ENCODE measurements around the gene C2CD4D.

C2CD4D gene

DNA sequence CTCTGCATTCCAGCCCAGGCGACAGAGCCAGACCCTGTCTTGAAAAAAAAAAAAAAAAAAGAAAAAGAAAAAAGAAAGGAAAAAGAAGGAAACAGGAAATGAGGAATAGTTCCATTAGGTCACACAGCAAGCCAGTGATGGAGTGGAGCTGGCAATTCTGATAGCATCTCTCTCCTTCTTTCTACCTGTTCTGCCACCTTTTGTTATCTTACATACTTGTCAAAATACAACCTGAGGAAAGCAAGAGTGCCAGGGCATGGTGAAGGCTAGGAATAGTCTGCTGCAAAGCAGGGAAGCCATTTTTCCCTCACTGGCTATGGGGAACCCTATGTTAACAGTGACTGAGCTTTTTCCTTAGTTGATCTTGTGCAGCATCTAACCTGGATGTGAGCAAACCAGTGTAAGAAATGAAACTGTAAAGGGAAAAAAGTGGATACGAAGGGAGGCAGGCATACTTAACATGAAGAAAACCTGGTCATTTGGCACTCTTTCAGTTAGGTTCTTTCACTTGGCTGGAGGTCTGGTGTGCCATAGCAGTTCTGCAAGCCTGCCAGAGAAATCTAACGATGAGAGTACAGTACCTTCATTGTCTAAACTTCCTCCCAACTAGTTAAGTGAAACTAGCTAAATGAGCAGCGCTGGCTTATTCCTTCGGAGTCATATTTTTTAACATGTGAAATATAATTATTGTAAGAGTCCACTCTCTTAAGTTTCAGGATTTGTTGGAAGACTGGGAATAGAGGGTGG lies 31.8 kb upstream of the C2CD4D start:
- no peaks in the 10 kb centered on the region for H3K79me2 ChIP-seq (ENCODE audit: insufficient read depth, low read depth)
- no peaks in the 10 kb centered on the region for H3K36me3 ChIP-seq (ENCODE audit: insufficient read depth)
- H3K4me2 ChIP-seq = no peak overlapping the region
- no peaks in the 10 kb centered on the region for H3K27me3 ChIP-seq (ENCODE audit: insufficient read depth, low read depth)
- H3K4me3 ChIP-seq (IDR thresholded peaks at IDR 0.05; ENCODE audit: insufficient read depth, low read depth, low read length) = no peak overlapping the region
- TF ChIP-seq, protein P1, sequence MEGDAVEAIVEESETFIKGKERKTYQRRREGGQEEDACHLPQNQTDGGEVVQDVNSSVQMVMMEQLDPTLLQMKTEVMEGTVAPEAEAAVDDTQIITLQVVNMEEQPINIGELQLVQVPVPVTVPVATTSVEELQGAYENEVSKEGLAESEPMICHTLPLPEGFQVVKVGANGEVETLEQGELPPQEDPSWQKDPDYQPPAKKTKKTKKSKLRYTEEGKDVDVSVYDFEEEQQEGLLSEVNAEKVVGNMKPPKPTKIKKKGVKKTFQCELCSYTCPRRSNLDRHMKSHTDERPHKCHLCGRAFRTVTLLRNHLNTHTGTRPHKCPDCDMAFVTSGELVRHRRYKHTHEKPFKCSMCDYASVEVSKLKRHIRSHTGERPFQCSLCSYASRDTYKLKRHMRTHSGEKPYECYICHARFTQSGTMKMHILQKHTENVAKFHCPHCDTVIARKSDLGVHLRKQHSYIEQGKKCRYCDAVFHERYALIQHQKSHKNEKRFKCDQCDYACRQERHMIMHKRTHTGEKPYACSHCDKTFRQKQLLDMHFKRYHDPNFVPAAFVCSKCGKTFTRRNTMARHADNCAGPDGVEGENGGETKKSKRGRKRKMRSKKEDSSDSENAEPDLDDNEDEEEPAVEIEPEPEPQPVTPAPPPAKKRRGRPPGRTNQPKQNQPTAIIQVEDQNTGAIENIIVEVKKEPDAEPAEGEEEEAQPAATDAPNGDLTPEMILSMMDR (conservative IDR thresholded peaks at IDR 0.05; ENCODE audit: low read depth, low read length) = no peak
- no peaks in the 10 kb centered on the region for H4K20me1 ChIP-seq (ENCODE audit: insufficient read depth)
- no peak overlapping the region for H3K27ac ChIP-seq
- peaks cover 6% of the 10 kb centered on the region for H3K4me1 ChIP-seq (ENCODE audit: low read depth, poor library complexity, severe bottlenecking)
- H2AFZ ChIP-seq (ENCODE audit: low read depth) = no peak overlapping the region
- H3K9ac ChIP-seq = no peak overlapping the region

DNA sequence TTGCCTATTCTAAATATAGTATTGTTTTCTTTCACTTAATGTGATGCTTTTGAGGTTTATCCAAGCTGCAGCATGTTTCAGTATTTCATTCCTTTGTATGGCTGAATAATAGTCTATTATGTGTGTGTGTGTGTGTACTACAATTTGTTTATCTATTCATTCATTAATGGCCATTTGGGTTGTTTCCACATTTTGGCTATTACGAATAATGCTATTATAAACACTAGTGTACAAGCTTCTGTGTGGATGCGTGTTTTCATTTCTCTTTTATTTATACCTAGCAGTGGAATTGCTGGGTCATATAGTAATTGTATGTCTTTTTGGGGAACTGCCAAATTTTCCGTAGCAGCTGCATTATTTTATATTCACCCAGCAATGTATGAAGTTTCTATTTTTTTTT lies 28.9 kb upstream of the C2CD4D start:
- no peaks in the 10 kb centered on the region for H3K4me1 ChIP-seq (ENCODE audit: low read depth, poor library complexity, severe bottlenecking)
- no peak overlapping the region for H3K27ac ChIP-seq
- no peaks in the 10 kb centered on the region for H3K27me3 ChIP-seq (ENCODE audit: insufficient read depth, low read depth)
- no peak overlapping the region for H3K4me2 ChIP-seq
- TF ChIP-seq, protein P1 (conservative IDR thresholded peaks at IDR 0.05; ENCODE audit: low read depth, low read length) = no peak
- H3K36me3 ChIP-seq (ENCODE audit: insufficient read depth) = no peaks in the 10 kb centered on the region
- H4K20me1 ChIP-seq (ENCODE audit: insufficient read depth) = no peaks in the 10 kb centered on the region
- H3K79me2 ChIP-seq (ENCODE audit: insufficient read depth, low read depth) = no peaks in the 10 kb centered on the region
- H3K9ac ChIP-seq = no peak overlapping the region
- no peak overlapping the region for H3K4me3 ChIP-seq (IDR thresholded peaks at IDR 0.05; ENCODE audit: insufficient read depth, low read depth, low read length)
- no peak overlapping the region for H2AFZ ChIP-seq (ENCODE audit: low read depth)

DNA sequence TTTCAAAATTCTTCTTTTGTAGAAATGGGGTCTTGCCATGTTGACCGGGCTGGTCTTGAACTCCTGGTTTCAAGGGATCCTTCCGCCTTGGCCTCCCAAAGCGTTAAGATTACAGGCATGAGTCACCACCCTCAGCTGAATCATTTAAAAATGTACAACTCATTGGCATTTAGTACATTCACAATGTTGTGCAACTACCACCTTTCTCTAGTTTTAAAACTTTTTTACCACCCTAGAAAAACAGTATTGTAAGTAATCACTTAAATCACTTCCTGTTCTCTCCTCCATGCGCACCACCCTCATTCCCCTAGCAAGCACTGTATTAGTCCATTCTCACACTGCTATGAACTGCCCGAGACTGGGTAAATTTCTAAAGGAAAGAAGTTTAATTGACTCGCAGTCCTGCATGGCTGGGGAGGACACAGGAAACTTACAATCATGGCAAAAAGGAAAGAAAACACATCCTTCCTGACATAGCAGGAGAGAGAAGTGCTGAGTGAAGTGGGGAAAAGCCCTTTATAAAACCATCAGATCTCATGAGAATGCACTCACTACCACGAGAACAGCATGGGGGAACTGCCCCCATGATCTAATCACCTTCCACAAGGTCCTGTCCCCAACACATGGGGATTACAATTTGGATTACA lies 28.3 kb upstream of the C2CD4D start:
- no peak overlapping the region for H3K9ac ChIP-seq
- H4K20me1 ChIP-seq (ENCODE audit: insufficient read depth) = no peaks in the 10 kb centered on the region
- H3K79me2 ChIP-seq (ENCODE audit: insufficient read depth, low read depth) = no peaks in the 10 kb centered on the region
- H3K4me2 ChIP-seq = no peak overlapping the region
- H3K27ac ChIP-seq = no peak overlapping the region
- no peak overlapping the region for H2AFZ ChIP-seq (ENCODE audit: low read depth)
- no peaks in the 10 kb centered on the region for H3K4me1 ChIP-seq (ENCODE audit: low read depth, poor library complexity, severe bottlenecking)
- no peaks in the 10 kb centered on the region for H3K36me3 ChIP-seq (ENCODE audit: insufficient read depth)
- no peak overlapping the region for H3K4me3 ChIP-seq (IDR thresholded peaks at IDR 0.05; ENCODE audit: insufficient read depth, low read depth, low read length)
- TF ChIP-seq, protein P1 (conservative IDR thresholded peaks at IDR 0.05; ENCODE audit: low read depth, low read length) = no peak
- H3K27me3 ChIP-seq (ENCODE audit: insufficient read depth, low read depth) = no peaks in the 10 kb centered on the region

DNA sequence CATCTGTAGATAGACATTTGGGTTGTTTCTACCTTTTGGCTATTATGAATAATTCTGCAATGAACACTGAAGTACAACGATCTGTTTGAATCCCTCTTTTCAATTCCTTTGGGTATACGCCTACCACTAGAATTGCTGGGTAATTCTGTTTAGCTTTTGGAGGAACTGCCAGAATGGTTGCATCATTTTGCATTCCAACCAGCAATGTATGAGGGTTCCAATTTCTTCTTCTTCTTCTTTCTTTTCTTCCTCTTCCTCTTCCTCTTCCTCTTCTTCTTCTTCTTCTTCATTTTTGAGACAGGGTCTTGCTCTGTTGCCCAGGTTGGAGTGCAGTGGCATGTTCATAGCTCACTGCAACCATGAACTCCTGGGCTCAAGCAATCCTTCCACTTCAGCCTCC lies 27.7 kb upstream of the C2CD4D start:
- Histone ChIP-seq H2AFZ (ENCODE audit: low read depth) (no peak overlapping the region), H3K4me2 (no peak overlapping the region), H3K9ac (no peak overlapping the region)

More for the DNA sequence above, 27.7 kb upstream of the C2CD4D start:
- TF ChIP-seq, protein P1 (conservative IDR thresholded peaks at IDR 0.05; ENCODE audit: low read depth, low read length) = no peak
- no peaks in the 10 kb centered on the region for H3K79me2 ChIP-seq (ENCODE audit: insufficient read depth, low read depth)
- H3K36me3 ChIP-seq (ENCODE audit: insufficient read depth) = no peaks in the 10 kb centered on the region
- H3K4me1 ChIP-seq (ENCODE audit: low read depth, poor library complexity, severe bottlenecking) = peaks cover 5% of the 10 kb centered on the region
- H4K20me1 ChIP-seq (ENCODE audit: insufficient read depth) = no peaks in the 10 kb centered on the region
- no peaks in the 10 kb centered on the region for H3K27me3 ChIP-seq (ENCODE audit: insufficient read depth, low read depth)
- H3K4me3 ChIP-seq (IDR thresholded peaks at IDR 0.05; ENCODE audit: insufficient read depth, low read depth, low read length) = no peak overlapping the region
- no peak overlapping the region for H3K27ac ChIP-seq
